Thyroid gland (tissue), 4 donors: ENCODE data around the gene ETV7.

Experiments used
- CTCF ChIP-seq, 6 experiments: fragments of 200-600 bp in 3 of 6; fragments of 450-650 bp in 3 of 6; sonication (generic) in 3 of 6; IDR thresholded peaks; one replicate each; pipeline ENCODE4 v1.5.1; 2016 to 2019; ENCODE audit warnings: antibody characterized with exemption in 6 of 6, mild to moderate bottlenecking in 2 of 6, inconsistent platforms in 1 of 6, moderate library complexity in 1 of 6
- POLR2A ChIP-seq, 2 donors: fragments of 450-650 bp; IDR thresholded peaks; one replicate each; pipeline ENCODE4 v1.6.1; 2017; ENCODE audit warnings: antibody characterized with exemption in 2 of 2, mild to moderate bottlenecking in 2 of 2, moderate library complexity in 1 of 2

GRCh38 chr6:36422714-36423100 lies 35.2 kb upstream of the ETV7 start:
- TF ChIP-seq POLR2A (IDR thresholded peaks at IDR 0.05): no peak
- no peak for TF ChIP-seq CTCF (IDR thresholded peaks at IDR 0.05)
